KMS-11 (cell line): ENCODE measurements around the gene DSTYK.

Experiments
- H2AFZ ChIP-seq: fragments of 200-600 bp; sonication (generic); 2 replicates; pipeline ENCODE4 v1.6.1; 2016; ENCODE audit warnings: antibody characterized with exemption, mixed run types, low read depth
- H3K27ac ChIP-seq: fragments of 200-600 bp; sonication (generic); 2 replicates; pipeline ENCODE4 v1.6.1; 2016; ENCODE audit warnings: mild to moderate bottlenecking, mixed run types
- H3K27me3 ChIP-seq: fragments of 200-600 bp; sonication (generic); 2 replicates; pipeline ENCODE4 v1.6.1; 2017; ENCODE audit warnings: mild to moderate bottlenecking, low read depth, mixed run types, moderate library complexity; ENCODE audit not compliant: insufficient read depth
- H3K36me3 ChIP-seq: fragments of 200-600 bp; sonication (generic); 2 replicates; pipeline ENCODE4 v1.6.1; 2017; ENCODE audit warnings: mild to moderate bottlenecking, mixed run types; ENCODE audit not compliant: insufficient read depth
- H3K4me1 ChIP-seq: fragments of 200-600 bp; sonication (generic); 2 replicates; pipeline ENCODE4 v1.6.1; 2016; ENCODE audit warnings: mild to moderate bottlenecking, low read depth, mixed run types; ENCODE audit not compliant: poor library complexity, severe bottlenecking
- H3K4me2 ChIP-seq: fragments of 200-600 bp; sonication (generic); 2 replicates; pipeline ENCODE4 v1.7.0; 2016; ENCODE audit warnings: mild to moderate bottlenecking, mixed run types
- H3K4me3 ChIP-seq: fragments of 200-600 bp; sonication (generic); IDR thresholded peaks from 2 replicates; pipeline ENCODE4 v1.6.1; 2017; ENCODE audit warnings: low read depth, low read length, mixed read lengths; ENCODE audit not compliant: insufficient read depth
- H3K79me2 ChIP-seq: fragments of 200-600 bp; sonication (generic); 2 replicates; pipeline ENCODE4 v1.6.1; 2016; ENCODE audit warnings: low read depth, mixed run types; ENCODE audit not compliant: insufficient read depth
- H3K9ac ChIP-seq: fragments of 200-600 bp; sonication (generic); 2 replicates; pipeline ENCODE4 v1.6.1; 2016; ENCODE audit warnings: mild to moderate bottlenecking, mixed run types
- H4K20me1 ChIP-seq: fragments of 200-600 bp; sonication (generic); 2 replicates; pipeline ENCODE4 v1.6.1; 2016; ENCODE audit warnings: mild to moderate bottlenecking, mixed run types; ENCODE audit not compliant: insufficient read depth
- CTCF ChIP-seq: fragments of 200-600 bp; sonication (generic); conservative IDR thresholded peaks from 2 replicates; pipeline ENCODE4 v1.6.1; 2017; ENCODE audit warnings: low read depth, mild to moderate bottlenecking, antibody characterized with exemption, low read length, moderate library complexity, mixed read lengths

Gene DSTYK

GRCh38 chr1:205210756-205211168, 740 bp downstream of the DSTYK start:
- Histone ChIP-seq H3K36me3 (no peaks in the 10 kb centered on the region), H3K27me3 (no peaks in the 10 kb centered on the region), H3K4me2 (peak overlapping the region; percentile 90), H2AFZ (peak overlapping the region; percentile 97), H4K20me1 (no peaks in the 10 kb centered on the region), H3K4me1 (peaks cover 22% of the 10 kb centered on the region), H3K9ac (peak overlapping the region; percentile 75), H3K79me2 (peaks cover 30% of the 10 kb centered on the region), H3K27ac (peak overlapping the region; percentile 58), H3K4me3 (peak overlapping the region; percentile 99)
- no peak for TF ChIP-seq CTCF

GRCh38 chr1:205208811-205209210, 2.7 kb downstream of the DSTYK start:
- Histone ChIP-seq H4K20me1 (0 out of 2 replicates have a peak, but pooled peaks cover 8% of the 10 kb centered on the region), H3K9ac (no peak overlapping the region), H3K27ac (no peak overlapping the region), H3K27me3 (no peaks in the 10 kb centered on the region), H3K4me3 (no peak overlapping the region), H3K36me3 (no peaks in the 10 kb centered on the region), H3K4me1 (peaks cover 22% of the 10 kb centered on the region), H3K4me2 (no peak overlapping the region), H2AFZ (no peak overlapping the region), H3K79me2 (peaks cover 42% of the 10 kb centered on the region)
- TF ChIP-seq CTCF = no peak

- no peaks in the 10 kb centered on the region for H3K36me3 ChIP-seq
- H4K20me1 ChIP-seq = 0 out of 2 replicates have a peak, but pooled peaks cover 8% of the 10 kb centered on the region
- H3K9ac ChIP-seq = no peak overlapping the region
- H3K4me2 ChIP-seq = no peak overlapping the region
- no peak for TF ChIP-seq CTCF
- no peak overlapping the region for H3K4me3 ChIP-seq
- peaks cover 13% of the 10 kb centered on the region for H3K4me1 ChIP-seq
- H3K27ac ChIP-seq = no peak overlapping the region
- H3K27me3 ChIP-seq = no peaks in the 10 kb centered on the region
- no peak overlapping the region for H2AFZ ChIP-seq
- peaks cover 41% of the 10 kb centered on the region for H3K79me2 ChIP-seq
Observed at GRCh38 chr1:205205055-205205454, 6.4 kb downstream of the DSTYK start.

- Histone ChIP-seq H3K4me1 (peaks cover 11% of the 10 kb centered on the region), H3K27ac (no peak overlapping the region), H3K4me2 (no peak overlapping the region), H3K79me2 (peaks cover 39% of the 10 kb centered on the region), H4K20me1 (0 out of 2 replicates have a peak, but pooled peaks cover 8% of the 10 kb centered on the region), H3K27me3 (no peaks in the 10 kb centered on the region), H3K9ac (no peak overlapping the region), H2AFZ (no peak overlapping the region), H3K36me3 (no peaks in the 10 kb centered on the region), H3K4me3 (no peak overlapping the region)
- TF ChIP-seq CTCF = no peak
Observed at GRCh38 chr1:205204552-205204951, 7.0 kb downstream of the DSTYK start.
